ENCODE results near the gene P2RX7.
"Not testable (repeated sequence)": the region's sequence is repeated elsewhere in the genome, so short reads cannot be mapped to it uniquely, and the experiment has no call there.

P2RX7 gene

GRCh38 chr12:121176826-121177529, 44.3 kb downstream of the P2RX7 start:
- no peak for DNase-seq

DNA sequence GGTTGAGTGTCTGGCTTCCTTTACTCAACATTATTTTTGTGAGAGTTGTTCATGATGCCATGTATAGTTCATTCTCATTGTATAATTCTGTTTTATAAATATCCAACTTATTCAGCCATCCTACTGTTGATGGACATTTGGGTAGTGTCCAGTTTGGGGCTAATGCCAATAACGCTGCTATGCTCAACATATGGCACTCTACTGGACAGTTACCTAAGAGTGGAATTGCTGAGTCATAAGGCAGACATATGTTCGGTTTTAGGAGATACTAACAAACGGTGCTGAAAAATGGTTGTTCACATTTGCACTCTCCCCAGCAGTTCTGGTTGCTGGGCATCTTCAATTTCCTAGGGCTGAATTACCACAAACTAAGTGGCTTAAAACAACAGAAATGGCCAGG, 48.5 kb downstream of the P2RX7 start:
- no peak for DNase-seq

- DNase-seq, result no peak
These were observed 49.7 kb downstream of the P2RX7 start for GRCh38 chr12:121182222-121182893.

- no peak for DNase-seq
These were observed 51.7 kb downstream of the P2RX7 start for GRCh38 chr12:121184425-121184824.

GRCh38 chr12:121184984-121185889, 52.6 kb downstream of the P2RX7 start:
- peak; percentile 6 for DNase-seq

- no peak for DNase-seq
These were observed 54.1 kb downstream of the P2RX7 start for GRCh38 chr12:121186826-121187225.

DNA sequence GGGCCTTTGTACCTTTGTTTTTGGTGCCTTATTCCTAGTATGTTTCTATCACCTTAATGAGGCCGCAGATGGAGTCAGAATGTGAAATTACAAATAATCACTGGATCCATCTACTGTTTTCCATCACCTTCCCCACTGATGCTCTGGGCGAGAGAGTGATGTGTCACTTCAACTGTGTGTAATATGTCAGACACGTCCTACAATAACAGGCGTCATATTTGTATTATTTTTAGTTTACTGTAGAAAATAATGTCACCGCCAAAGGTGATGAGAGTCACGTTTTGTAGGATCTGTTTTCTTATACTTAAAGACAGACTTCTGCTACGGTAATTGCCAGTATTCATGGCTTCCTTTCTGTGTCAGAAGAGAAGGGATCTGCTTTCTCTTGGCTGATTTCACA, 54.8 kb downstream of the P2RX7 start:
- DNase-seq, result no peak

GRCh38 chr12:121188227-121188626, 55.6 kb downstream of the P2RX7 start:
- DNase-seq, result no peak

DNA sequence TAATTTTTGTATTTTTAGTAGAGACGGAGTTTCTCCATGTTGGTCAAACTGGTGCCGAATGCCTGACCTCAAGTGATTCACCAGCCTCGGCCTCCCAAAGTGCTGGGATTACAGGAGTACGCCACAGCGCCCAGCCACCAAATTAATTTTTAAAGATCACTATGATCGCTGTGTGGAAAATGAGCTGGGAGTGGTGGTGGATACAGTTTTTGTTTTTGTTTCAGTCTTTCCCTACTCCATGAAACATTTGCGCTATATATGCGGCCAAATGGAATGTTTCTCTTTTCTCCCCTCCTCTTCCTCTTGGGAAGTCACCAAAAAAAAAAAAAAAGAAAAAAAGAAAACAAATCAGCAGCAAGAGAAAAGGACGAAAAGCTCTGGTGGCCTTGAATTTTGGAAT, 56.5 kb downstream of the P2RX7 start:
- no peak for DNase-seq

DNA sequence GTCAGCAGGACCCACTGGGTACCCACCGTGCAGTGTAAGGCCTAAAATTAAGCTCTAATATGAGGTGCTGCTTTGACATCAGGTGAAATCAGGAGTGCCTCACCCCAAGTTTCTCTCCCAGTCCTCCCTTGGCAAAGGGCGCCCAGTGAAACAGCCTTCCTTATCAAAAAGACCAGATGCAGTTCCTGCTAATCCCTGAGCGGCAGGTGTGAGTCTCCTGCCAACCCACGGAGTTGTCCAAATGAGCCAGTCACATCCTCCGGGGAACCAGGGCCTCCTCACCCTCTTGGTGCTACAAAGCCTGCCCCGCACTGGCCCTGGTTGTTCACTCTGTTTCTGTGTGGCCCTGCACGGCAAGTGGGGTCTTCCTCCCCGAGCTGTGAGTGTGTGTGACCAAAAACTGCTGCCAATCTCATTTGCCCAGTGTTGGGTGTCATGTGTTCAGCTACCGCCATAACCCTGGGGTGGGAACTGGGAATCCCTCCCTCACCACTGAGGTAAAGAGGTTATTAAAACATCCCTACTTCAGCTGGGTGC, 57.0 kb downstream of the P2RX7 start:
- no peak for DNase-seq

- no peak for DNase-seq
These were observed 57.9 kb downstream of the P2RX7 start for GRCh38 chr12:121190523-121191031.

- no peak for DNase-seq
These were observed 58.5 kb downstream of the P2RX7 start for GRCh38 chr12:121191151-121191550.

DNA sequence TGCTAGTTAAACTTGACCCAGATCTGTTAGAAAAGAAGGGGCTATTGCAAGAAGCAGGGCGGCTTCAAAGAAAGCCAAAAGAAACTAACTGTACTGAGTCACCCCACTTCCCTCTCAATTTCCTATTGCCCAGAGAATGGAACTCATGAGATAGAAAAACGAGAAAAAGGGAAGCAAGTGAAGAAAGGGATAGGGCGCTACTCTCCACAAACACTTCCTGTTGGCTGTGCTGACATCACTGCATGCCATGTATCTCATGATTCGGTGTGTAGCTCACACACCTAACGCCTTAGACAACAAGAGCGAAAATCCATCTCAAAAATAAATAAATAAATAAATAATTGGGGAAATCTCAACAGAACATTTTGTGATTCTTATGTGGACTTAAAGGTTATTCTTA, 64.2 kb downstream of the P2RX7 start:
- DNase-seq, result peak; percentile 14

DNA sequence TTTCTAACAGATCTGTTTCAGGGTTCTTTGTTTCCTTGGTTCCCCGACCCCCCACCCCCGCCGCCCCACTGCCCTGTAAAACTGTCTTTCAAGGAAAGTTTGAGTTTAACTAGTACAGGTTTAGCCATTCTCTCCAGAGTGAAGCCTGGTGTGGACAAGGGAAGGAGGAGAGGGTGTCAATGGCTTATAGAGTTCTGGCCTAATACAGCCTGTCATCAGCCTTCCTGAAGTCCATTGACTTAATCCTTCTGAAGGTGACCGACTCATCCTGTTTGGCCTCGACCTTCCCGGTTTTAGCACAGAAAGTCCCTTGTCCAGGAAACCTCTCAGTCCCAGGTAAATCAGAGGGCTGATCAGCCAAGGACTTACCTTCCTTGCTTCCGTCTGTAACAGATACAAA, 66.3 kb downstream of the P2RX7 start:
- no peak for DNase-seq

DNA sequence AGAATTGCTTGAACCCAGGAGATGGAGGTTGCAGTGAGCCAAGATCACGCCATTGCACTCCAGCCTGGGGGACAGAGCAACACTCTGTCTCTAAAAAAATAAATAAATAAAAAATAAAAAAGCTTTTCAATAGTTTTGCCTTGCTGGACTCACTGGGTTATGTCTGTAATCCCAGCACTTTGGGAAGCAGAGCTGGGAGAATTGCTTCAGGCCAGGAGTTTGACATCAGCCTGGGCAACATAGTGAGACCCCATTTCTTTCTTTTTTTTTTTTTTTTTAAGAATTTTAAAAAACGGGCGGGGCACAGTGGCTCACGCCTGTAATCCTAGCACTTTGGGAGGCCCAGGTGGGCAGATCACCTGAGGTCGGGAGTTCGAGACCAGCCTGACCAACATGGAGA, 68.5 kb downstream of the P2RX7 start:
- not testable (repeated sequence) for DNase-seq

DNA sequence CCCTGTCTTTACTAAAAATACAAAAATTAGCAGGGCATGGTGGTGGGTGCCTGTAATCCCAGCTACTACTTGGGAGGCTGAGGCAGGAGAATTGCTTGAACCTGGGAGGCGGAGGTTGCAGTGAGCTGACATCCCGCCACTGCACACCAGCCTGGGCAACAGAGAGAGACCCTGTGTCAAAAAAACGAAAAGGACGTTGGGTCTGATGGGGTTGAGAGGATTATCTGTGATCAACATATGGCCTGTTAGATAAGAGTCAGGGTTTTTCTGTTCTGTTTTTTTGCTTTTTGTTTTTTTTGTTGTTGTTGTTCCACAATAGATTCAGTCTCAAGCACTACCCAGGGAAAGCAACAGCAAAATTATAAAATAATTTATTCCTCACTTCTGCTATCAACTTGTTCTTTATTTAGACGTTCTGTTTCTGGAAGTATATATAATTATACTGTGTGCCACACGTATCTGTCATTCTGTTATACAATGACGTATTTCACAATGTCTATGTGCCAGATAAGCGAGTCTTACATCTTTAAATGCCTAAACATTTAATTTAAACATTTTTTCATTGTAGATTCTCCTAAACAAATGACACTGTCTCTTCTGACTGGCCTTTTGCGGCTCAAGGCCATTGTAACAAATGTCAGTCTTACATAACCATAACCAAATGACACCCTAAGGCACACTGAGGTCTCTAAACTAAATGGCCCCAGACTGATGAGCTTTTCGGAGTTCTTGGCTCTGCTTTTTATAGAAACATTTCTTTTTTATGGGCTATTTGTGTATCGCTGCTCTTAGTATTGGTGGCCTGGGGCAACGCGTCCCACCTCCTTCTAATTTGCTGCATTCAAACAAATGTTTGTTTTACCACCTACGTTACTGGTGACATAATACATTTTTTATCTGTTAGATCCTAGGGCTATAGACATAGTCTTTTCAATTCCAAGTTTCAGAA, 70.0 kb downstream of the P2RX7 start:
- DNase-seq, result no peak

- no peak for DNase-seq
These were observed 70.8 kb downstream of the P2RX7 start for GRCh38 chr12:121203482-121203881.

DNA sequence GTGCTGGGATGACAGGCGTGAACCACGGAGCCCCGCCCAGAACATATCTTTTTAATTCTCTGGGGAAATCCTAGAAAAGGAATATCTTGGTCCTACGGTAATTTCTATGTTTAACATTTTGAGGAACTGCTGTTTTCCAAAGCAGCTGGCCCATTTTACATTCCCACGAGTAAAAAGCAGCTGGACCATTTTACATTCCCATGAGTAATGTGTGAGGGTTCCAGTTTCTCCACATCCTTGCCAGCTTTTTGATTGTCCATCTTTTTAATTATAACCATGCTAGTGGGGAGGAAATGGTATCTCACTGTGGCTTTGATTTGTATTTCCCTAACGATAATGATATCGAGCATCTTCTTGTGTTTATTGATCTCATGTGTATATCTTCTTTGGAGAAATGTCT, 72.8 kb downstream of the P2RX7 start:
- DNase-seq, result no peak

- not testable (repeated sequence) for DNase-seq
These were observed 75.9 kb downstream of the P2RX7 start for GRCh38 chr12:121208571-121208970.

GRCh38 chr12:121209221-121209620, 76.5 kb downstream of the P2RX7 start:
- no peak for DNase-seq

DNA sequence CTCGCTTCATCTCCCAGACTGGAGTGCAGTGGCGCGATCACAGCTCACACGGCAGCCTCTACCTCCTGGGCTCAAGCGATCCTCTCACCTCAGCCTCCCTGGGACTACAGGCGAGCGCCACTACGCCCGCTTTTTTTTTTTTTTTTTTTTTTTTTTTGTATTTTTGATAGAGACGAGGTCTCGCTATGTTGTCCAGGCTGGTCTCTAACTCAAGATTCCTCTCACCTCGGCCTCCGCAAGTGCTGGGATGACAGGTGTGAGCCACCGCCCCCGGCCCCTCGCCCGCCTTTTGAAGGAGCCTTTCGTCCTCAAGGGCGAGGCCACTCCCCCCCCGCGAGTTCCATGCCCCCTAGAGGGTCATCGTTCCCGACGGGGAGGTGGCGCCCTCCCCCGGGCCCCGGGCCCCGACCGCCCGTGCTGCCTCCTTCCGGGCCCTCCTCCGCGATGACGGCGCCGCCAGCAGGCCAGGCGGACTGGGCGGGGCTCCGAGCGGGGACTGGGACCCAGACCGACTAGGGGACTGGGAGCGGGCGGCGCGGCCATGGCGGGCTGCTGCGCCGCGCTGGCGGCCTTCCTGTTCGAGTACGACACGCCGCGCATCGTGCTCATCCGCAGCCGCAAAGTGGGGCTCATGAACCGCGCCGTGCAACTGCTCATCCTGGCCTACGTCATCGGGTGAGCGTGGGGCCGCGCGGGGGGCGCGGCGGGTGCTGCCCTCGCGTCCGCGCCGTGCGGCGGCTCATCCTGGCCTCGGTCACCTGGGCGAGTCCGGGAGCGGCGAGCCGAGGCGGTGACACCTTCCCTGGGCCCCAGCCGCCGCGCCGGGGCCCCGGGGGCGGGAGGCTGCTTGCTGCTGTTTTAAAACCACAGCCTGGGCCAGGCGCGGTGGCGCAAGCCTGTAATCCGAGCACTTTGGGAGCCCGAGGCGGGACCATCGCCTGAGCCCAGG, 77.2 kb downstream of the P2RX7 start, which contains the start of gene P2RX4:
Gene P2RX4 (plus strand): TSS at position 506 of the 949 bp plus-strand sequence. CDS start 36 bp downstream, at position 542.
- DNase-seq, result peak; percentile 91
